PFSK-1 (cell line): ENCODE results near the gene NRSN2.

Experiments used
- FOXP2 ChIP-seq: optimal IDR thresholded peaks from 2 replicates; pipeline ENCODE3; 2011; ENCODE audit warnings: borderline replicate concordance, control low read depth, inconsistent platforms; ENCODE audit not compliant: insufficient read depth; ENCODE audit errors: extremely low read length, extremely low read depth
- POLR2AphosphoS5 ChIP-seq: IDR thresholded peaks from 2 replicates; pipeline ENCODE4 v1.6.1; 2012; ENCODE audit warnings: low read depth, mild to moderate bottlenecking, control low read depth, low read length, moderate library complexity
- SIN3A ChIP-seq: IDR thresholded peaks from 2 replicates; pipeline ENCODE4 v1.6.1; 2012; ENCODE audit warnings: mild to moderate bottlenecking, low read length, moderate library complexity, borderline replicate concordance; ENCODE audit not compliant: insufficient read depth
- TAF1 ChIP-seq: IDR thresholded peaks from 2 replicates; pipeline ENCODE4 v1.6.1; 2012; ENCODE audit warnings: low read length, control low read depth, borderline replicate concordance; ENCODE audit not compliant: insufficient read depth
- TF ChIP-seq, protein P1 (sequence below), 2 experiments: IDR thresholded peaks; 2 replicates each; pipeline versions ENCODE4 v1.6.1 to v1.8.0; 2011 to 2012; ENCODE audit warnings: low read depth in 2 of 2, low read length in 2 of 2, control low read depth in 1 of 2, inconsistent platforms in 1 of 2, mild to moderate bottlenecking in 1 of 2, moderate library complexity in 1 of 2; ENCODE audit not compliant: insufficient read depth in 1 of 2

Gene NRSN2

DNA sequence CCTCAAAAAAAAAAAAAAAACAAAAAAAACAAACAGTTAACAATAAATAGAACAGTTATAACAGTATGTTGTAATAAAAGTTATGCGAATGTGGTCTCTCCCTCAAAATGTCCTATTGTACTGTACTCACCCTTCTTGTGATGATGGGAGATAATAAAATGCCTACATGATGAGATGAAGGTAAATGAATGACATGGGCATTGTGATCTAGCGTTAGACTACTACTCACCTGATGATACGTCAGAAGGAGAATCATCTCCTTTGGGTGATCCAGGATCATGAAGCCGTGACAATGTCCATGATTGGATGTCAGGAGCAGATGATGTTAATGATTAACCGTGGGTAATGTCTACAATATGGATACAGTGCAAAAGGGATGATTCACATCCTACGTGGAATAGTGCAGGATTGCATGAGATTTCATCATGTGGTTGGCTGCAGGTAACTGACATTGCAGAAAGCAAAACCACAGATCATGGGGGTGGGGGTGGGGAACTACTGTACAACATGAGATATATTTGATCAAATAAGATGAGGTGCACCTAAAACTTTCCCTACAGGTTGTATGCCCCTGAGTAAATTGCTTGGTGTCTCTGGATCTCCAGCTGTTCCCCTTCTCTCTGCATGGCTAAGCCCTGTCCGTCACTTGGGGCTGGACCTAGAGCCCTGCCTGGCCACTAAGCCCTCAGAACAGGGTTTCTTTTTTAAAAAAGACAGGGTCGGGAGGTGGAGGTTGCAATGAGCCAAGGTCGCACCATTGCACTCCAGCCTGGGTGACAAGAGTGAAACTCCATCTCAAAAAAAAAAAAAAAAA, 55.0 kb downstream of the NRSN2 start:
- no peak for TF ChIP-seq SIN3A
- TF ChIP-seq, protein P1, sequence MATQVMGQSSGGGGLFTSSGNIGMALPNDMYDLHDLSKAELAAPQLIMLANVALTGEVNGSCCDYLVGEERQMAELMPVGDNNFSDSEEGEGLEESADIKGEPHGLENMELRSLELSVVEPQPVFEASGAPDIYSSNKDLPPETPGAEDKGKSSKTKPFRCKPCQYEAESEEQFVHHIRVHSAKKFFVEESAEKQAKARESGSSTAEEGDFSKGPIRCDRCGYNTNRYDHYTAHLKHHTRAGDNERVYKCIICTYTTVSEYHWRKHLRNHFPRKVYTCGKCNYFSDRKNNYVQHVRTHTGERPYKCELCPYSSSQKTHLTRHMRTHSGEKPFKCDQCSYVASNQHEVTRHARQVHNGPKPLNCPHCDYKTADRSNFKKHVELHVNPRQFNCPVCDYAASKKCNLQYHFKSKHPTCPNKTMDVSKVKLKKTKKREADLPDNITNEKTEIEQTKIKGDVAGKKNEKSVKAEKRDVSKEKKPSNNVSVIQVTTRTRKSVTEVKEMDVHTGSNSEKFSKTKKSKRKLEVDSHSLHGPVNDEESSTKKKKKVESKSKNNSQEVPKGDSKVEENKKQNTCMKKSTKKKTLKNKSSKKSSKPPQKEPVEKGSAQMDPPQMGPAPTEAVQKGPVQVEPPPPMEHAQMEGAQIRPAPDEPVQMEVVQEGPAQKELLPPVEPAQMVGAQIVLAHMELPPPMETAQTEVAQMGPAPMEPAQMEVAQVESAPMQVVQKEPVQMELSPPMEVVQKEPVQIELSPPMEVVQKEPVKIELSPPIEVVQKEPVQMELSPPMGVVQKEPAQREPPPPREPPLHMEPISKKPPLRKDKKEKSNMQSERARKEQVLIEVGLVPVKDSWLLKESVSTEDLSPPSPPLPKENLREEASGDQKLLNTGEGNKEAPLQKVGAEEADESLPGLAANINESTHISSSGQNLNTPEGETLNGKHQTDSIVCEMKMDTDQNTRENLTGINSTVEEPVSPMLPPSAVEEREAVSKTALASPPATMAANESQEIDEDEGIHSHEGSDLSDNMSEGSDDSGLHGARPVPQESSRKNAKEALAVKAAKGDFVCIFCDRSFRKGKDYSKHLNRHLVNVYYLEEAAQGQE (IDR thresholded peaks at IDR 0.05; ENCODE audit: insufficient read depth in 1 of 2, low read depth in 2 of 2, low read length in 2 of 2): no peak
- no peak for TF ChIP-seq POLR2AphosphoS5
- TF ChIP-seq TAF1: no peak
- TF ChIP-seq FOXP2: no peak

DNA sequence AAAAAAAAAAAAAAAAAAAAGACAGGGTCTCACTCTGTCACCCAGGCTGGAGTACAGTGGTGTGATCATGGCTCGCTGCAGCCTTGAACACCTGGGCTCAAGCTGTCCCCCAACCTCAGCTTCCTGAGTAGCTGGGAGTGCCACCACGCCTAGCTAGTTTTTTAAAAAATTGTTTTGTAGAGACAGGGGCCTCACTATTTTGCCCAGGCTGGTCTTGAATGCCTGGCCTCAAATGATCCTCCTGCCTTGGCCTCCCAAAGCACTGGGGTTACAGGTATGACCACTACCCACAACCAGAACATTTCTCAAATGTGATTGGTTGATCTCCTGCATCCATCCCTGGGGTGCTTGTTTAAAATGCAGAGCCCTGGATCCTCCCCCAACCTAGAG, 55.6 kb downstream of the NRSN2 start:
- TF ChIP-seq, protein P1 (IDR thresholded peaks at IDR 0.05; ENCODE audit: insufficient read depth in 1 of 2, low read depth in 2 of 2, low read length in 2 of 2): no peak
- TF ChIP-seq SIN3A (no peak), TAF1 (no peak), FOXP2 (no peak), POLR2AphosphoS5 (no peak)

DNA sequence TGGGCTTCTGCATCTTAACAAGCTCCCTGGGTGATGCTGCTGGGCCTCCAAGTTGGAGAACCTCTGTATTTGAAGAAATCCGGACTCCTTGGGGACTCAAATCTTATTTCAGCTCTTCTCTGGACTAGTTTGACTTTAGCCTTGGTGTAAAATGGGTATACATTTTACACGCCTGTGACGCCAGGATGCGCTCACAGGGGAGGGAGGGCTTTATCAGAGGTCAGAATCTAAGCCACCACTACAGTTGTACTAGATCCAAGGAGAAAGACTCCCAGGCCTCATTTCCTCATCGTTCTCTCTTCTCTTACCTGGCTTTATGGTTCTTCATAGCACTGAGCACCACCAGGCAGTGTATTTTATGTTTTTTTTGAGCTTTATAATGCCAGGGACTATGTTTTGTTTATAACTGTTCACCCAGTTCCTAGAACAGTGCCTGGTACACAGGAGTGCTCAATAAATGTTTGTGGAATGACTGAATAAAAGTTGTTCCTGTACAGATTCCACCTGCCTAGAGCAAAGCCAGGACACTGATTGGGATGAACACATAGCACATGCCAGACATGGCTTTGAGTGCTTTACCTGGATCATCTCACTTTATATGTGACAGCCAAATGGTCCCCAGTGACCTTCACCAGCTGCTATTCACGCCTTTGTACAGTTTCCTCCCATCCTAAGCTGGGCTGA, 56.1 kb downstream of the NRSN2 start:
- TF ChIP-seq FOXP2 (no peak), POLR2AphosphoS5 (no peak), SIN3A (no peak)
- TF ChIP-seq, protein P1 (IDR thresholded peaks at IDR 0.05; ENCODE audit: insufficient read depth in 1 of 2, low read depth in 2 of 2, low read length in 2 of 2): no peak

DNA sequence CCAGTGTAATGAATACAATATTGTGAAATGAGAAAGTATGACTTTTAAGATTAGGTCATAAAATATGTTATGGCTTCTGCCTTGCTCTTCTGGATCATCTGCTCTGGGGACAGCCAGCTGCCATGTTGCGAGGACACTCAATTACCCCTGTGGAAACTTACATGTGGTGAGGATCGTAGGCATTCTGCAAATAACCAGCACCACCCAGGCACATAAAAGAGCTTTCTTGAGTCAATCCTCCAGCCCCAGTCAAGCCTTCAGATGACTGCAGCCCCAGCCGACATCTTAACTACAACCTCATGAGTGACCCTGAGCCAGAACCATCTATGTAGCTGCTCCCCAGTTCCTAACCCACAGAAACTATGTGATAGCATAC, 56.7 kb downstream of the NRSN2 start:
- no peak for TF ChIP-seq SIN3A
- TF ChIP-seq, protein P1 (IDR thresholded peaks at IDR 0.05; ENCODE audit: insufficient read depth in 1 of 2, low read depth in 2 of 2, low read length in 2 of 2): no peak
- no peak for TF ChIP-seq POLR2AphosphoS5
- no peak for TF ChIP-seq FOXP2
- TF ChIP-seq TAF1: no peak
